G401 (cell line): ENCODE results near the gene ANKRD12. TPM values are rescaled to one million over a fixed set of nuclear protein-coding genes. Genes with fewer than 3 reads are reported as not detected.
"Not testable (repeated sequence)": the region's sequence is repeated elsewhere in the genome, so short reads cannot be mapped to it uniquely, and the experiment has no call there.

Source experiments
- DNase-seq: peaks from one replicate; pipeline ENCODE4 v3.0.0-alpha.2; 2015; ENCODE audit warnings: low spot score
- in situ Hi-C: cut with HindIII; loops from 2 replicates; pipeline ENCODE4 v1.10.0; 2016; ENCODE audit warnings: low sequenced_read_pairs, mixed read lengths
- total RNA-seq: library from RNA; depleted of rRNA; stranded (reverse); fragments of >200 nt; shearing (Covaris generic); gene quantifications from 2 replicates; pipeline ENCODE4 v1.2.3, GENCODE V29; 2014

The ANKRD12 gene
- total RNA-seq, 1 experiment from 2014 or later = 3.3 TPM

DNA sequence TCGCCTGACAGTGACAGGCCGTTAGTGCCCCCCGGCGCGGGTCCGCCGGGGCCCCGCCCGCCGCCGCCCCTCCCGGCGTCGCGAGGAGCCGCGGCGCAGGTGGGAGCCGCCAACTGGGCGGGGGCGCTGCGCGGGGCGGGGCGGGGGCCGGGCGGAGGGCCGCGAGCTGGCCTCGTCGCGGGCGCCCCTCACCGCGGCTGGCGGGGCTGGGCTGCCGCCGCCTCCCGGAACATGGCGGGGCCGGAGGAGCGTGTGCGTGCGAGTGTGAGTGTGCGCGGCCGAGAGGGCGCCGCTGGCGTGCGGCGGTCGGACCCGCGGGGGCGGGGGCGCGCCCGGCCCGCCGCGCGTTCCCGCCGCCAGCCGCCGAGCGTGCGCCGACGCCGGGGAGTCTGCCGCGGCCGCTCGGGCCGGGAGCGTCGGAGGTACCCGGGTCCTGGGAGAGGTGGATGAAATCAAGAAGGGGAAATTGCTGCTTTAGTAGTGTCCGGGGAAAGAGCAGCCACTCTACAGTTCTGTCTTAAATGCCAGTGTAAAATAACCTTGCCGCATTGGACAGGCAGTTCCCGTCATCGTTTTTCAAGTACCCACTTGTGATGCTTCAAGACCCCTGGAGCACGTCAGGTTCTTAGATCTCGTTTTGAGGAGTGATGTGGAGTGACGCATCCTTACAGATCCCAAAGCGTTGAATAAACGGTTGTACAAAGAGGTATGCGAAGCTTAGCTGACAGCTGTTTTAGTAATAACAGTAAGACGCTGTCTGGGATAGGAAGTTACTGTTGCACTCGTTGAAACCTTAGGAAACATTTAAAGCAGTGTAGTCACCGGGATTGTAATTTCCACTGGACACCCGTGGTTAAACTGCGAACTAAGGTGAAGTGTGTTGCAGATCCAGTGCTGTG is 836 bp downstream of the ANKRD12 start:
- peak; percentile 64 for DNase-seq
- in situ Hi-C loops = no loop called here

DNA sequence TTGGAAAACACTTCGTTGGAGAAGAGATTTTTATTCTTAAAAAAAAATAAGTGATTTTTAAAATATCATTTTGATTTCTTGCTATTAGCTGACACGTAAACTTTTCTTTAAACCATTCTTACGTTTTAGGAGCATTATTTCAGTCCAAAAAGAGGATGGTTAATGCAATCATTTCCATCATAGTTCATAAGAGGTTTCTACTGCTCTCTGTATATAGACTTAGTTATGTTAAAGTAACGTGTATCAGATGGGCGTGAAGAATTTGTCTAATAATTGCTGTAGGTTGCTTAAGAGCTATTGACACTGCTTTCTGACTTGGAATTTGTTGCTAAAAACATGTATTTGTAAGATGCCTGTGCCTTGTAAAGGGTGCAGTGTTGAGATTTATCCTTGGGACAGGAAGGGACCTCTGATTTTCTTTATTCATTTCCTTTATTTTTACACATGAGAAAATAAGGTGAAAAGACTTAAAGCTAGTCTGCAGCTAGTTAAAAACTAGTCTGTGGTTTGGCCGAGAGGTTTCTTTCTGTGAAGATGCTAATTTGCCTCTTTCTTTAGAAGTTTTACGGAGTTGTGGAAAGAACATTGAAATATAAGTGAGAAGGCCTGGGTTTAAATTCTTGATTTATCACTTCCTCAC is 2.9 kb downstream of the ANKRD12 start:
- in situ Hi-C loops = no loop called here
- DNase-seq = no peak

DNA sequence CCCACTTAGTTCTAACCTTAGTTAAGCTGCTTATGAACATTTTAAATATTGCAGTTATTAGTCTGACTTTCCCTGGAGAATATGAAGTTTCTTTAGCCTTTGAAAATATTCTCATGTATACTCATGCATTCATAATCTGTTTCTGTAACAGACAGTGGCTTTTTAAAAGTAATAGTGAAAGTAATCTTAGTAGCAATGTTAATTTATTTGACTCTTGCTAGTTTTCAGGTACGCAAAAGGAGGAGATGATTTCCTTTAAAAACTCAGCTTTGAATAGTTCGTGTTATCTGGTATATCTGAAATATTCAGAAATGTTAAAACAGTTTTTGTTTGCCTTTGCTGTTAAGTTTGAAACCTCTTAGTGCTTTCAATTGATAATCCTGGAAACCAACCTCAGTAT is 3.8 kb downstream of the ANKRD12 start:
- in situ Hi-C loops = no loop called here

DNA sequence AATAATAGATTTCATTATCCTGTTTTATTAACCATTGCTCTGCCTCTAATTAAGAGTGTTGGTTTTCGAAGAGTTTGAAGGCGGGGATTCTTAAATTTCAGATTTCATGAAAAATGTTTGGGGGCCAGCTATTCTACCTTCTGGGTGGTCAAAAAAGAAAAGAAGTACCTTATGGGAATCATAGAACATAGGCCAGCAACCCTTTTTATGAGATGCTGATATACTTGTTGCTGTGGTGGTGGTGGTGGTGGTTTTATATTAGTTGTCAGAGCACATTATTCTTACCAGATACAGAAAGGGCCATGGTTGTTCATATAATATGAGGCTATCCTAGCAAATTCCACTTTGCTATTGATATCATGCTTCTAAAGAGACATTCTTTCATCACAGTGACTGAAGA is 4.4 kb downstream of the ANKRD12 start:
- no peak for DNase-seq
- in situ Hi-C loops = no loop called here

More for the DNA sequence above, 3.8 kb downstream of the ANKRD12 start:
- no peak for DNase-seq

DNA sequence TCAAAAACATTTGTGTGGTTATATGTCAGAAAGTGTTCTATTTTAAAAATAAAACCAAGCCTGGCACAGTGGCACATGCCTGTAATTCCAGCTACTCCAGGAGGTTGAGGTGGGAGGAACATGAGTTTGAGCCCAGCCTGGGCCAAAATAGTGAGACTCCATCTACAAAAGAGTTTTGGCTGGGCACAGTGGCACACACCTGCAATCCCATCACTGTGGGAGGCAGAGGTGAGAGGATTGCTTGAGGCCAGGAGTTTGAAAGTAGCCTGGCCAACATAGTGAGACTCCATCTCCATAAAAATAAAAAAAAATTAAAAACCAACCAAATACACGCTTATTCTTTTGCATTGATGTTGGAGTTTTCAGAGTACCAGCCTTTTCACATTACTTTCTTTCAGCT is 9.6 kb downstream of the ANKRD12 start:
- no peak for DNase-seq
- in situ Hi-C loops = no loop called here

DNA sequence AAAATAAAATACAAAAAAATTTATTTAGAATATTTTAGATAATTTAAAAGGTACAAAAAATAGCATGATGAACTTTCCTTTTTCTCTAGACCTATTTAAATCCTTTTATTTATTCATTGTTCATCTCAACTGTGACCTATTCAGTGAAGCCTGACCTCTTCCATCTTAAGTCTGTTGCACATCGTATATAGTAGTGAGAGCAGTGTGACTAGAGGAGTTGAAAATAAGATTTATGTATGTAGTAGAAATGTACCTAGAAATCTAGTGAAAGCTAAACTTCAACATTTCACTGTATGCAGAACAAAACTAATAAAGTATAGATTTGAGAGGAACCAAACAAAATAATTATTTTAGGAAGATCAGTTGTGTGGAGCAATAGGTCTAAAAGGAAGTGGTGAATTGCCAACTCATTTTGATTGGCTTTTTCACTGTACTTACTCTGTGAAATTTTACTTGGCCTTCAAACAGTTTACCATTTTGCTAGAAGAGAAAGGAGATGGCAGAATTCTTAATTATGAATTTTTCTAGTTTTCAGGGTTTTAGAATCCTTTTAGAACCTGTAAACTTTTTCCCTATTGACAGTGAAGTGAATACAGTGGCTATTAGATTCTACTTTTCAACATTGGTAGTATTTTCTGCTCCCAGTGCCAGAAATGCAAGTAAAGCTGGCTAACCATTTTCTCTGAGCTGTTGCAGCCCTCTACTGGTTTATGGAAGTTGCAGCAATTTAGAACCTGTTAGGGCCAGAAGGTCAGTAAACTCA is 11.0 kb downstream of the ANKRD12 start:
- in situ Hi-C loops = no loop called here
- DNase-seq = peak; percentile 70

DNA sequence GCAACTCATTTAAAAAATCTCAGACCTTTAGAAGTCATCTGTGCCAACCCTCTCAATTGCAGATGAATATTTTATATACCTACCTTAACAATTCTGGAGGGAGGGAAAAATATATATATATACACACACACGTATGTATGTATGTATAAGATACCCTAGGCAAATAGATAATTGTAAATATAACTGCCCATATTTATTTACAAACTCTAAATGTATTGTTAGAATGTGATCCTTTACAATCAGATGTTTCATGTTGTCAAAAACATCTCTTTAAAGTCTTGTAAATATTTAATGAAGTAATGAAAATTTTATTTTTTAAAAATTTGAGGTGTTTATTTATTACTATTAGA is 11.6 kb downstream of the ANKRD12 start:
- DNase-seq = no peak
- in situ Hi-C loops = no loop called here

DNA sequence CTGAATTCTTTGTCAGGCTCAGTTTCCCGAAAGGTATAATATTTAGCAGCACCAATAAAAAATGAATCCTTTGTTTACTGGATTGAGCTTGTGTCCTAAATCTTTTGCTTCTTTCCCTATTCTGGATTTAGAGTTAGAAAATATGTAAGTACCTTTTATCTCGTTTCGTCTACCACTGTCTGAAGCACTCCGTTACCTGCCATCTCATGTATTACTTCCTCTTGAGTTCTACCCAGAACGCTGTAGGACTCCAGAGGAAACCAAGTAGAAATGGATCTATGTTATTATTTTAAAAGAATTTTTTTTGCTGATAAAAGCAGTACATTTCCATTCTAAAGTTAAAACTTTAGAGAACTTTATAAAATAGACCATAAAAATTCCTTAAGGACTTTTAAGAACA is 13.5 kb downstream of the ANKRD12 start:
- in situ Hi-C loops = no loop called here

DNA sequence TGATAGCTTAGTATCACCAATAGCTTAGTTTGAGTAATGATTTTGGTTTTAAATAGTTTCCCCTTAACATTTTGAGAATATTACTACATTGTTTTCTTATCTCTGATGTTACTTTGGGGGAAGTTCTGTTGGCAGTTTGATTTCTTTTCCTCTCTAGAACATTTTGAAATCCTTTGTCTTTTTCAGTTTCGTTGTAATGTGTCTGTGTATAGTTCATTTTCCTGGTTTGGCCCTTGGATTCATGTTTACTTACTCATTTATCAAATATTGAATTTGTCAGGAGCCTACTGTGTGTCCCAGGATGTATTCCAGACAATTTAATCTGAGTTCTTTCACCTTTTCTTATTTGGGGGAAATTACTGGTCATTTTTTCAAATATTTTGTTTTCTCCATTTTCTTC is 16.7 kb downstream of the ANKRD12 start:
- in situ Hi-C loops = no loop called here

More for the DNA sequence above, 13.5 kb downstream of the ANKRD12 start:
- no peak for DNase-seq

DNA sequence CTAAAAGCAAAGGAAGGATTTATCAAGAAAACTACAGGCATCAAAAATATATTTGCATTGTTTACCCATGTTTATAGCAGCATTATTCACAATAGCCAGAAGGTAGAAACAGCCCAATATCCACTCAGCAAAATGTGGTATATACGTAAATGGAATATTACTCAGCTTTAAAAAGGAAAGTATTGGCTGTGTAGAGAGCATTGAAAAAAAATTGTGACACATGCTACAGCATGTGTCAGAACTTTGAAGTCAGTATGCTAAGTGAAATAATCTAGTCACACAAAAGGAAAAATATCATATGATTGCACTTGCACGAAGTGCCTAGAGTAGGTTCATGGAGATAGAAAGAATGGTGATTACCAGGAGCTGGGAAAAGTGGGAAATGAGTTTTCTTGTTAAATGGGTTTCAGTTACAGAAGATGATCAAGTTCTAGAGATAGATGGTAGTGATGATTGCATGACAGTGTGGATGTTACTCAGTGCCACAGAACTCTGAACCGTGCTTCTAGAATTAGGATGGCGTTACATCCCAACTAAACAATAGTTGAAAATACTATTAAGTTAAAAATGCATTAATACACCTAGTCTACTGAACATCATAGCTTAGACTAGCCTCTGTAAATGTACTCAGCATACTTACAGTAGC is 20.1 kb downstream of the ANKRD12 start:
- in situ Hi-C loops = no loop called here
- DNase-seq = no peak

More for the DNA sequence above, 16.7 kb downstream of the ANKRD12 start:
- DNase-seq = no peak

DNA sequence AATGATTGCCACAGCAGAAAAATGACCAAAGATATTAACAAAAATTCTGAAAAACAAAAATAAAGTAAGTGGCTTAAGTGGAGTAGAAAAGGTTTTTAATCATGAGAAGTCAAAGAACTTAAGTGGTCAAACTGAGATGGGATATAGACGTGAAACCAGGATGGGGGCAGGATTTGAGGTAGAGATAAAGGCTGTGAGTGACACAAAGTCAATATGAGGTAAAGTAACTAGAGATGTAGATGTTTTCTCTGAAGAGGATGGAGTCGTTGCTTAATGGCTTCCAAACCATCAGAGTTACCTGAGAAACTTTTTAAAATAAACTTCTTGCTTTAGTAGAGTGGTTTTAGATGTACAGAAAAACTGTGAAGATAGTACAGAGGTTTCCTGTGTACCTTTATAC is 21.2 kb downstream of the ANKRD12 start:
- in situ Hi-C loops = no loop called here
- DNase-seq = no peak

DNA sequence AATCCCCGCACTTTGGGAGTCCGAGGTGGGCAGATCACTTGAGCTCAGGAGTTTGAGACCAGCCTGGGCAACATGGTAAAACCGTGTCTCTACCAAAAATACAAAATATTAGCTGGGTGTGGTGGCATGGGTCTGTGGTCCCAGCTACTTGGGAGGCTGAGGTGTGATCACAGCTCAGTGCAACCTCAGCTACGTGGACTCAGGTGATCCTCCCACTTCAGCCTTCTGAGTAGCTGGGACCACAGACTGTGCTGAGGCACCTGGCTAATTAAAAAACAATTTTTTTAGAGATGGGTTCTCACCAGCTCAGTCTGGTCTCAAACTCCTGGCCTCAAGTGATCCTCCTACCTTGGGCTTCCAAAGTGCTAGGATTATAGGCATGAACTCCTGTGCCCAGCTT is 23.4 kb downstream of the ANKRD12 start:
- no peak for DNase-seq
- in situ Hi-C loops = no loop called here

DNA sequence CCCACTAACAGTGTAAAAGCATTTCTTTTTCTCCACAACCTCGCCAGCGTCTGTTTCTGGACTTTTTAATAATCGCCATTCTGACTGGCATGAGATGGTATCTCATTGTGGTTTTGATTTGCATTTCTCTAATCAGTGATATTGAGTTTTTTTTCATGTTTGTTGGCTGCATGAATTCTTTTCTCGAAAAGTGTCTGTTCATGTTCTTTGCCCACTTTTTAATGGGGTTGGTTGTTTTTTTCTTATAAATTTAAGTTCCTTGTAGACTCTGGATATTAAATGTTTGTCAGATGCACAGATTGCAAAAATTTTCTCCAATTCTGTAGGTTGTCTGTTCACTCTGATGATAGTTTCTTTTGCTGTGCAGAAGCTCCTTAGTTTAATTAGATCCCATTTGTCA is 26.1 kb downstream of the ANKRD12 start:
- DNase-seq, in situ Hi-C loops: not testable (repeated sequence)

DNA sequence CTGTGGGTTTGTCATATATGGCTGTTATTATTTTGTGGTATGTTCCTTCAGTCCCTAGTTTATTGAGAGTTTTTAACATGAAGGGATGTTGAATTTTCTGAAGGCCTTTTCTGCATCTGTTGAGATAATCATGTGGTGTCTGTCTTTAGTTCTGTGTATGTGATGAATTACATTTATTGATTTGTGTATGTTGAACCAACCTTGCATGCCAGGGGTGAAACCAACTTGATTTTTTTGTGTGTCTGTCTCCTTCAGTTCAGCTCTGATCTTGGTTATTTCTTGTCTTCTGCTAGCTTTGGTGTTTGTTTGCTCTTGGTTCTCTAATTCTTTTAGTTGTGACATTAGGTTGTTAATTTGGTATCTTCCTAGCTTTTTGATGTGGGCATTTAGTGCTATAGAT is 27.6 kb downstream of the ANKRD12 start:
- in situ Hi-C loops, DNase-seq: not testable (repeated sequence)

DNA sequence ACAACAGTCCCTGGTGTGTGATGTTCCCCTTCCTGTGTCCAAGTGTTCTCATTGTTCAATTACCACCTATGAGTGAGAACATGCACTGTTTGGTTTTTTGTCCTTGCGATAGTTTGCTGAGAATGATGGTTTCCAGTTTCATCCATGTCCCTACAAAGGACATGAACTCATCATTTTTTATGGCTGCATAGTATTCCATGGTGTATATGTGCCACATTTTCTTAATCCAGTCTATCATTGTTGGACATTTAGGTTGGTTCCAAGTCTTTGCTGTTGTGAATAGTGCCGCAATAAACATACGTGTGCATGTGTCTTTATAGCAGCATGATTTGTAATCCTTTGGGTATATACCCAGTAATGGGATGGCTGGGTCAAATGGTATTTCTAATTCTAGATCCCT is 29.3 kb downstream of the ANKRD12 start:
- in situ Hi-C loops = not testable (repeated sequence)

DNA sequence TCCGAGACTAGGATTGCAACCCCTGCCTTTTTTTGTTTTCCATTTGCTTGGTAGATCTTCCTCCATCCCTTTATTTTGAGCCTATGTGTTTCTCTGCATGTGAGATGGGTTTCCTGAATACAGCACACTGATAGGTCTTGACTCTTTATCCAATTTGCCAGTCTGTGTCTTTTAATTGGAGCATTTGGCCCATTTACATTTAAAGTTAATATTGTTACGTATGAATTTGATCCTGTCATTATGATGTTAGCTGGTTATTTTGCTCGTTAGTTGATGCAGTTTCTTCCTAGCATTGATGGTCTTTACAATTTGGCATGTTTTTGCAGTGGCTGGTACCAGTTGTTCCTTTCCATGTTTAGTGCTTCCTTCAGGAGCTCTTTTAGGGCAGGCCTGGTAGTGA is 32.9 kb downstream of the ANKRD12 start:
- in situ Hi-C loops, DNase-seq: not testable (repeated sequence)

More for the DNA sequence above, 29.3 kb downstream of the ANKRD12 start:
- not testable (repeated sequence) for DNase-seq

DNA sequence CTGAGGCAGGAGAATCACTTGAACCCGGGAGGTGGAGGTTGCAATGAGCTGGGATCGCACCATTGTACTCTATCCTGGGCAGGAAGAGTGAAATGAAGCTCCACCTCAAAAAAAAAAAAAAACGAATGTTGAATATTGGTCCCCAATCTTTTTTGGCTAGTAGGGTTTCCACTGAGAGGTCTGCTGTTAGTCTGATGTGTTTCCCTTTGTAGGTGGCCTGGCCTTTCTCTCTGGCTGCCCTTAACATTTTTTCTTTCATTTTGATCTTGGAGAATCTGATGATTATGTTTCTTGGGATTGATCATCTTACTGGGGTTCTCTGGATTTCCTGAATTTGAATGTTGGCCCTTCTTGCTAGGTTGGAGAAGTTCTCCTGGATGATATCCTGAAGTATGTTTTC is 35.3 kb downstream of the ANKRD12 start:
- DNase-seq, in situ Hi-C loops: not testable (repeated sequence)

DNA sequence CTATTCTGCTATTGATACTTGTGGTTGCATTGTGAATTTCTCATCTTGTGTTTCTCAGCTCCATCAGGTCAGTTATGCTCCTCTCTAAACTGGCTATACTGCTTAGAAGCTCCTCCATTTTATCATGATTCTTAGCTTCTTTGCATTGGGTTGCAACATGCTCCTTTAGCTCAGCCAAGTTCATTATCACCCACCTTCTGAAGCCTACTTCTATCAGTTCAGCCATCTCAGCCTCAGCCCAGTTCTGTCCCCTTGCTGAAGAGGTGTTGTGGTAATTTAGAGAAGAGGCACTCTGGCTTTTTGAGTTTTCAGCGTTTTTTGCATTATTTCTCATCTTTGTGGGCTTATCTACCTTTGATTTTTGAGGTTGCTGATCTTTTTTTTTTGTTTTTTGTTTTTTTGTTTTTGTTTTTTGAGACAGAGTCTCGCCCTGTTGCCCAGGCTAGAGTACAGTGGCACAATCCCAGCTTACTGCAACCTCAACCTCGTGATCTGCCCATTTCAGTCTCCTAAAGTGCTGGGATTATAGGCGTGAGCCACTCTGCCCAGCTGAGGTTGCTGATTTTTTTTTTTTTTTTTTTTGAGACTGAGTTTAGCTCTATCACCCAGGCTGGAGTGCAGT is 36.0 kb downstream of the ANKRD12 start:
- in situ Hi-C loops = no loop called here
- no peak for DNase-seq

DNA sequence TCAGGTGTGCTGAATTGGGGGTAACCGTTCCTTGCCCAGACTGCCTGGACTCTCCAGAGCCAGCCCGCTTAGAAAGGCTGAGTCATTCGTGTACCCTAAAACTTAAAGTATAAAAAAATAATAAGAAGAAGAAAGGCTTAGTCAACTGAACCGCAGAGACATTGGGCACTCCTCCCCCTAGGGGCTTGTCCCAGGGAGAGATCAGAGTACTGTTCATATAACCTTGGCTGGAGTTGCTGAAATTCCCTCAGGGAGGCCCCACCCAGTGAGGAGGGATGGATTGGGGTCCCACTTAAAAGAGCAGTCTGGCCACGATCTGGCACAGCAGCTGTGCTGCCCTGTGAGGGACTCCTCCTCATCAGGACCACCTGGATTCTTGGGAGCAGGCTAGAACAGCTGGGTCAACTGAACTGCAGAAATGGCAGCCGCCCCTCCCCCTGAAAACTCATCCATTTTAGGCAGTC is 37.2 kb downstream of the ANKRD12 start:
- in situ Hi-C loops = no loop called here
- DNase-seq = no peak
